AG09319 (cell line): ENCODE data around the gene TUB.

ENCODE experiments used
- DNase-seq: peaks from one replicate; pipeline ENCODE4 v3.0.0-alpha.2; 2010; ENCODE audit warnings: low read depth; ENCODE audit errors: extremely low read depth
- TF ChIP-seq, protein P1 (sequence below): IDR thresholded peaks from 2 replicates; pipeline ENCODE4 v1.5.1; 2011; ENCODE audit warnings: low read depth, mild to moderate bottlenecking, inconsistent platforms, low read length, moderate library complexity

Gene TUB

DNA sequence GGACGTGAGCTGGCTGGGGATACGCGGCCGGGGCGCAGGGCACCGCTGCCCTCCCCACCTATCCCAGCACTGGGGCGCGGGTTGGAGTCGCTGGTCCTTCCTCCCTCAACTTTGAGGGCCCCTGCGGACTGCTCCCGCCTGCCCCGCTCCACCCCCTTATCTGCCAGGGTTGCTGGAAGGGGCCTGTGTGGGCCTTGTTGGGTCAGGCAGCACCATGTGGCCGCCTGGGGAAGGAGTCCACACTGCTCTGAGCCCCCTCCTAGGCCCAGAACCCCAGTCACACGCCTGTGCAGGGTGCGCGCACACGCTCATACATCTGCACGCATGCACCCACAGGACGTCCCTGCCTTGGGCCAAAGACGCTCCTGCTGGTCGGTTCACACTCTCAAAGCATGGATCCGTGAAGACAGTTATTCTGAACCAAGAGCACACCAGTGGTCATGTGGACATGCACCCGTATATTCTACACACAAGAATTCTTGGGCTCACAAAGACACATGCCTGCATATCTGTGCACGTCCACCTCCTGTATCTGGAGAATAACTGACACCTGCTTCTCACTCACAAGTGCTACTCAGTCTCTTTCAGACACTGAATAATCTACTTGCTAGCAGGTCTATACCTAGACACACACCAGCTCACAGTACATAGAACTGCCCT, 710 bp downstream of the TUB start:
- TF ChIP-seq, protein P1, sequence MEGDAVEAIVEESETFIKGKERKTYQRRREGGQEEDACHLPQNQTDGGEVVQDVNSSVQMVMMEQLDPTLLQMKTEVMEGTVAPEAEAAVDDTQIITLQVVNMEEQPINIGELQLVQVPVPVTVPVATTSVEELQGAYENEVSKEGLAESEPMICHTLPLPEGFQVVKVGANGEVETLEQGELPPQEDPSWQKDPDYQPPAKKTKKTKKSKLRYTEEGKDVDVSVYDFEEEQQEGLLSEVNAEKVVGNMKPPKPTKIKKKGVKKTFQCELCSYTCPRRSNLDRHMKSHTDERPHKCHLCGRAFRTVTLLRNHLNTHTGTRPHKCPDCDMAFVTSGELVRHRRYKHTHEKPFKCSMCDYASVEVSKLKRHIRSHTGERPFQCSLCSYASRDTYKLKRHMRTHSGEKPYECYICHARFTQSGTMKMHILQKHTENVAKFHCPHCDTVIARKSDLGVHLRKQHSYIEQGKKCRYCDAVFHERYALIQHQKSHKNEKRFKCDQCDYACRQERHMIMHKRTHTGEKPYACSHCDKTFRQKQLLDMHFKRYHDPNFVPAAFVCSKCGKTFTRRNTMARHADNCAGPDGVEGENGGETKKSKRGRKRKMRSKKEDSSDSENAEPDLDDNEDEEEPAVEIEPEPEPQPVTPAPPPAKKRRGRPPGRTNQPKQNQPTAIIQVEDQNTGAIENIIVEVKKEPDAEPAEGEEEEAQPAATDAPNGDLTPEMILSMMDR, result no peak
- DNase-seq, result no peak

DNA sequence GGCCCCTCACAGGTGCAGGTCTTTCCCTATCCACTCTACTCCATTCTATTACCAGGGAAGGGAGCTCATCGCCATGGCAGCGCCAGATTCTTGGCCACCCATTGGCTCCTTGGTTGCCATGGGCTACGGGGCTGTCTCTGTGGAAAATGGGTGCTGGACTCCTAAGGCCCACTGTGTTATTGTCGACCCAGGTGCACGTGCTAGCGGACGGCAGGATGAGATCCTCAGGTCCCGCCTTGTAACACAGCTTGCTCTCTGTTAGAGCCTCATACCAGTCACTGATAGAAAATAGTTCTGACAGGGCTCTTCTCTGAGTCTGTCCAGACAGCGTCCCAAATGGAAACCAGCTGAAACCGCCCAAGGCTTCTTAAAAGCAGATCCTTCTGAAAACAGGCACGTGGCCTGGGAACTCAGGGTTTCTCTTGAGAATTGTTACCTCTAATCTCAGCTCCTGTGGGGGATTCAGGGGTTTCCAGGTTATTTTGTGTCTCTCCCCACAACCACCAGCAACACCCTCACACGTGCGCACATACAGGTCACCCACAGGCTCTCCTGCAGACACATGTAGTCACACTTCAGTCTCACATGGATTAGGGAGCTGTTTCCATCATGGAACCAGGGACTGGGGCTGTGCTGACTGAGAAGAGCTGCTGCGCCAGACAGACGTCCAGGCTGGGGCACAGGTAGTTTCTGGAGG, 1.5 kb downstream of the TUB start:
- no peak for DNase-seq
- TF ChIP-seq, protein P1, result no peak

DNA sequence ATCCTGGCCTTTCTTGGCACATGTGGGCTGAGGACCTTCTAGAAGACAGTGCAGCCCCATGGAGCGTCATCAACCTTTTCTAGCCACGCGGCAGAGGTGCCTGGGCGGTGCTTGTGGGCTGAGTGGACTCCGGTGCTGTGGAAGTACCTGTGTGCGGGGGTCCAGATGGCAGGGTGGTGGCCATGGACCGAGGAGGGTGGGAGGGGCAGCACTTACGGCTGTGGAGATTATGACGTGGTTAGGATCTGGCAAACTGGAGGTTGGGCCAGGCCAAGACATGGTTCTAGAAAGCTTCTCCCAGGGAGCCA, 2.0 kb downstream of the TUB start:
- DNase-seq, result no peak
- TF ChIP-seq, protein P1, result no peak

DNA sequence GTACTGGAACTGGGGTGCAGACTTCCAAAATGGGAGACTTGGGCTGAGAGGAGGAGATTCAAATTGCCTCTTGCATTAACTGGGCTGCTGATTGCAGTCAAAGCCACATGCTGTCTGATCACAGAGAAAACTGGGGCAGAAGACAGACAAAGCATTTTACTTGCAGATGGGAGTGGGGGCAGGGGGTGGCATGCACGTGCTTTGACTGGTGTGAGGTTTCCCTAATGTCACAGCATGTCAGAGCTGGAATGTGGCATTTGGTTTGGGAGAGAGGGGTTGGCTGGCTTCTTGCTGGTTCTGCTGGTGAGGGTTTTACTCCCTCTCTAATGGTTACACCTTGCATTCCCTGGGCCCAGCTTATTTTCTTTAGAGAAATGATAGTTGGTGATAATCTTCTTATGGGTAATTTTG, 2.9 kb downstream of the TUB start:
- no peak for DNase-seq
- TF ChIP-seq, protein P1, result no peak

DNA sequence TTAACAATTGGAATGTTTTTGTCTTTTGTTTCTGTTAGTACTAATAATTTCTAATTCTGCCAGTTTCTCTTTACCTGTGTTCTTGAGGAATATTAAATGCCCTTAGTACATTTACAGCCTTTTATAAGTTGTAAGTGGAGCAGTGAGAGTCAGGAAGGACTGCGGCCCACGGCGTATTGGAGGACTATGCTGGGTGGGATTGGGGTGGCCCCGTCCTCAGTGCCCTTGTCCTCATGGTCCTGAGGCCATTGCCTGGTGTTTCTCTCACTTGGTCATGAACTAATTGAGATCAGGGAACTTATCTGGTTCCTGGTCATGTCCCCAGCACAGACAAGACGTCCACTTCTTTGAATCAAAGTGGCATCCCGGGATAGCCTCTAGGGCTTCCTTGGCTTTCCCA, 3.3 kb downstream of the TUB start:
- DNase-seq, result no peak
- TF ChIP-seq, protein P1, result no peak

DNA sequence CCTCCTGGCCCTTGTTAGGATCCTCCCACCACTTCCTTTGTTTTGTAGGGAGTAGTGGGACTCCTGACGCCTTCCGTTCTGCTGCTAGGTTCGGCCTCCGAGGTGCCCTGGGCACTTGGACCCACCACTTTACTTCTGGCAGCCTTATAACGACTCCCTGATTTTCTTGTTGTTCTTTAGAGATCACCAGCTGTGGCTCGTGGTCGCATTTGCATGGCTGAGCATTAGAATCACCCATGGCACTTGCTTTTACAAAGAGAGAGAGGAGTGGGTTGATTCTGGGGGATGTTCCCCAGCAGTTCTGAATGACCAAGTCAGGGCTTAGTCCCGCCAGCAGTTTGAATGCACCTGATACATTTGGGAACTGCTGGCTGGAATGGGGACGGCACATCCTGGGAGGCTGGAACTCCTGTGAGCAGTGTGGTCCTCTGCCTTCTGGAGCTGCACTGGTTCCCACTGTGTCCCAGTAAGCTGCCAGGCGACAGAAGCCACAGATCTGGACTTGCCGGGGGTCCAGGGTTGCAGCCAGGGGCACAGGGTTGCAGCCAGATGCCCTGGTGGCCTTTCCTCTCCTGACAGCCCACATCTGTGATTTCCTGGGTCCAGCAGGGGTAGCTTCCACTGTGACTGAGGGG, 4.1 kb downstream of the TUB start:
- no peak for DNase-seq
- TF ChIP-seq, protein P1, result no peak

DNA sequence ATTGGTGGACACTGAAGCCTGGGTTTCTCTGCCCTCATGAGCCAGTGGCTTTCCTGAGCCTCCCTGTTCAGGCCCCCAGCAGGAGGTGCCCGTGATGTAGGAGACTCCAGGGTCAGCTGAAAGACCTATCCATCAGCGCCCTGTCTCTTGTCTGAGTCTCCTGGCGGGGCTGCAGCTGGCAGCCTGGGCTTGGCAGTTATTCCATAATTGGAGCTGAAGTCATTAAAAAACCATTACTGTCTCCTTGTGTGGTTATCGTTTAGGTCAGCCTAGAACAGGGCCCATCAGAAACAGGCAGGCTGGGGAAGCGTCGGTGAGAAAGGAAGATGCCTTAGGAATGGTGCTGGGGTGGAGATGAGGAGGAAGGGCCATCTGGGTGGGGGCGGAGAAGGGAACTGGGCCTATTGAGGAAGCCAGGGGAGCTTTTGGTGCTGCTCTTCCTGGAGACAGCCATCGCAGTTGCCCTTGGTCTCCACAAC, 5.0 kb downstream of the TUB start:
- DNase-seq, result no peak
- TF ChIP-seq, protein P1, result no peak
